Measurements from ENCODE around the gene RIPK3. TPM values are rescaled to one million over a fixed set of nuclear protein-coding genes. Genes with fewer than 3 reads are reported as not detected.

Gene RIPK3
- total RNA-seq, 1 experiment from 2014 or later, result 24.9 TPM

Small RNA genes lying within 50 kb of the gene (small RNA-seq; reads per million reads assigned to genes)
- not detected for gene RF00026

Other genes starting within 250 kb of the RIPK3 start
- gene PCK2, start 245.7 kb downstream of the RIPK3 start, total RNA-seq (2014; rRNA removed; shearing (Covaris generic)), result 30.5 and 36.1 TPM in 2 replicates
- 75.8 and 81.2 TPM in 2 replicates for gene DCAF11, start 225.2 kb downstream of the RIPK3 start, total RNA-seq (2014; rRNA removed; shearing (Covaris generic))
- 4.5 and 6.5 TPM in 2 replicates for gene NRL, start 225.0 kb downstream of the RIPK3 start, total RNA-seq (2014; rRNA removed; shearing (Covaris generic))
- gene FITM1, start 209.3 kb downstream of the RIPK3 start, total RNA-seq (2014; rRNA removed; shearing (Covaris generic)), result 0.13 and 0.74 TPM in 2 replicates
- 164 and 172 TPM in 2 replicates for gene PSME1, start 203.8 kb downstream of the RIPK3 start, total RNA-seq (2014; rRNA removed; shearing (Covaris generic))
- 52.4 and 63.9 TPM in 2 replicates for gene EMC9, start 198.4 kb downstream of the RIPK3 start, total RNA-seq (2014; rRNA removed; shearing (Covaris generic))
- 175 and 210 TPM in 2 replicates for gene PSME2, start 193.4 kb downstream of the RIPK3 start, total RNA-seq (2014; rRNA removed; shearing (Covaris generic))
- gene RNF31, start 192.5 kb downstream of the RIPK3 start, total RNA-seq (2014; rRNA removed; shearing (Covaris generic)), result 62.3 and 67.8 TPM in 2 replicates
- 49.6 and 69.8 TPM in 2 replicates for gene IRF9, start 178.7 kb downstream of the RIPK3 start, total RNA-seq (2014; rRNA removed; shearing (Covaris generic))
- 3.4 and 14.0 TPM in 2 replicates for gene REC8, start 167.9 kb downstream of the RIPK3 start, total RNA-seq (2014; rRNA removed; shearing (Covaris generic))
- gene IPO4, start 151.2 kb downstream of the RIPK3 start, total RNA-seq (2014; rRNA removed; shearing (Covaris generic)), result 110 and 182 TPM in 2 replicates
- 41.4 and 44.4 TPM in 2 replicates for gene TM9SF1, start 144.6 kb downstream of the RIPK3 start, total RNA-seq (2014; rRNA removed; shearing (Covaris generic))
- not detected in 2 replicates for gene TSSK4, start 134.3 kb downstream of the RIPK3 start, total RNA-seq (2014; rRNA removed; shearing (Covaris generic))
- 18.8 and 26.4 TPM in 2 replicates for gene CHMP4A, start 126.5 kb downstream of the RIPK3 start, total RNA-seq (2014; rRNA removed; shearing (Covaris generic))
- gene MDP1, start 123.9 kb downstream of the RIPK3 start, total RNA-seq (2014; rRNA removed; shearing (Covaris generic)), result 9.8 and 16.3 TPM in 2 replicates
- 104 and 143 TPM in 2 replicates for gene NEDD8, start 107.6 kb downstream of the RIPK3 start, total RNA-seq (2014; rRNA removed; shearing (Covaris generic))
- 37.3 and 40.6 TPM in 2 replicates for gene GMPR2, start 107.1 kb downstream of the RIPK3 start, total RNA-seq (2014; rRNA removed; shearing (Covaris generic))
- gene TINF2, start 97.4 kb downstream of the RIPK3 start, total RNA-seq (2014; rRNA removed; shearing (Covaris generic)), result 29.1 and 35.9 TPM in 2 replicates
- gene TGM1, start 76.8 kb downstream of the RIPK3 start, total RNA-seq (2014; rRNA removed; shearing (Covaris generic)), result 2.2 and 2.8 TPM in 2 replicates
- 32.1 and 34.4 TPM in 2 replicates for gene RABGGTA, start 68.4 kb downstream of the RIPK3 start, total RNA-seq (2014; rRNA removed; shearing (Covaris generic))
- gene DHRS1, start 40.2 kb downstream of the RIPK3 start, total RNA-seq (2014; rRNA removed; shearing (Covaris generic)), result 19.7 and 20.1 TPM in 2 replicates
- gene NOP9, start 40.1 kb downstream of the RIPK3 start, total RNA-seq (2014; rRNA removed; shearing (Covaris generic)), result 26.8 and 27.7 TPM in 2 replicates
- 0.31 and 2.3 TPM in 2 replicates for gene CIDEB, start 32.0 kb downstream of the RIPK3 start, total RNA-seq (2014; rRNA removed; shearing (Covaris generic))
- gene LTB4R2, start 29.9 kb downstream of the RIPK3 start, total RNA-seq (2014; rRNA removed; shearing (Covaris generic)), result 13.3 and 16.5 TPM in 2 replicates
- 9.8 and 10.6 TPM in 2 replicates for gene LTB4R, start 28.5 kb downstream of the RIPK3 start, total RNA-seq (2014; rRNA removed; shearing (Covaris generic))
- 1.6 and 2.9 TPM in 2 replicates for gene ADCY4, start 4.9 kb downstream of the RIPK3 start, total RNA-seq (2014; rRNA removed; shearing (Covaris generic))
- gene NFATC4, start 28.2 kb upstream of the RIPK3 start, total RNA-seq (2014; rRNA removed; shearing (Covaris generic)), result 2.9 and 4.3 TPM in 2 replicates
- 21.3 and 25.1 TPM in 2 replicates for gene NYNRIN, start 59.0 kb upstream of the RIPK3 start, total RNA-seq (2014; rRNA removed; shearing (Covaris generic))
- 0.70 and 2.5 TPM in 2 replicates for gene CBLN3, start 89.7 kb upstream of the RIPK3 start, total RNA-seq (2014; rRNA removed; shearing (Covaris generic))
- gene KHNYN, start 90.0 kb upstream of the RIPK3 start, total RNA-seq (2014; rRNA removed; shearing (Covaris generic)), result 60.6 and 72.2 TPM in 2 replicates
- gene SDR39U1, start 102.8 kb upstream of the RIPK3 start, total RNA-seq (2014; rRNA removed; shearing (Covaris generic)), result 25.5 and 32.6 TPM in 2 replicates
- not detected in 2 replicates for gene CMA1, start 168.3 kb upstream of the RIPK3 start, total RNA-seq (2014; rRNA removed; shearing (Covaris generic))
- not detected in 2 replicates for gene CTSG, start 236.3 kb upstream of the RIPK3 start, total RNA-seq (2014; rRNA removed; shearing (Covaris generic))